ENCODE measurements around the gene ZFHX3.

DNA sequence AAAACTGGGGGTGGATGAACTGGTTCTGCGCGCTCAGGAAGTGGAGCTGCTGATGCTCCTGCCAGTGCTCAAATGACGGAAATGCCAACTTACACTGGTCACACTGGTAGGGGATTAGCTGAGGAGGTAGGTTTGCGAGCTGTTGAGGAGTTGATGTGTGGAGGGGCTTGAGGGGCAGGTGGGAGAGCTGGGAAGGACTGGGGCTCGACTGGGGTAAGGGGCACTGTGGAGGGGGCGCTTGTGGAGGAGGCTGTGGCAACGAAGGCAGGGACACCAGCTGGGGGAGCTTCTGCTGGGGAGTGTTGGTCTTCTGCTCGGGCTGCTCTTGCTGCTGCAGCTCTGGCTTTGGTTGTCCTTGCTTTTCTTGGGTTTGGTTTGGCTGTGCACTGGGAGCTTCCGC is 252.9 kb downstream of the ZFHX3 start:
- TF ChIP-seq, protein P1, sequence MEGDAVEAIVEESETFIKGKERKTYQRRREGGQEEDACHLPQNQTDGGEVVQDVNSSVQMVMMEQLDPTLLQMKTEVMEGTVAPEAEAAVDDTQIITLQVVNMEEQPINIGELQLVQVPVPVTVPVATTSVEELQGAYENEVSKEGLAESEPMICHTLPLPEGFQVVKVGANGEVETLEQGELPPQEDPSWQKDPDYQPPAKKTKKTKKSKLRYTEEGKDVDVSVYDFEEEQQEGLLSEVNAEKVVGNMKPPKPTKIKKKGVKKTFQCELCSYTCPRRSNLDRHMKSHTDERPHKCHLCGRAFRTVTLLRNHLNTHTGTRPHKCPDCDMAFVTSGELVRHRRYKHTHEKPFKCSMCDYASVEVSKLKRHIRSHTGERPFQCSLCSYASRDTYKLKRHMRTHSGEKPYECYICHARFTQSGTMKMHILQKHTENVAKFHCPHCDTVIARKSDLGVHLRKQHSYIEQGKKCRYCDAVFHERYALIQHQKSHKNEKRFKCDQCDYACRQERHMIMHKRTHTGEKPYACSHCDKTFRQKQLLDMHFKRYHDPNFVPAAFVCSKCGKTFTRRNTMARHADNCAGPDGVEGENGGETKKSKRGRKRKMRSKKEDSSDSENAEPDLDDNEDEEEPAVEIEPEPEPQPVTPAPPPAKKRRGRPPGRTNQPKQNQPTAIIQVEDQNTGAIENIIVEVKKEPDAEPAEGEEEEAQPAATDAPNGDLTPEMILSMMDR (conservative IDR thresholded peaks at IDR 0.05 in 1 of 2, IDR thresholded peaks at IDR 0.05 in 1 of 2; ENCODE audit: low read depth in 1 of 2, low read length in 2 of 2): no peak
- no peak for TF ChIP-seq EZH2 (IDR thresholded peaks at IDR 0.05; ENCODE audit: low read length, missing control alignments)

Data from fibroblast of lung (primary cell).